WERI-Rb-1 (cell line): ENCODE measurements around the gene C20orf144.

Experiments
- DNase-seq: peaks from one replicate; pipeline ENCODE4 v3.0.0-alpha.2; 2020
- H3K27ac ChIP-seq: fragments of 250-450 bp; sonication (Bioruptor Pico); 2 replicates; pipeline ENCODE4 v1.5.1; 2020; ENCODE audit warnings: mild to moderate bottlenecking, moderate library complexity
- H3K27me3 ChIP-seq: fragments of 250-450 bp; sonication (Bioruptor Pico); 2 replicates; pipeline ENCODE4 v1.5.1; 2021; ENCODE audit warnings: mild to moderate bottlenecking, low read depth, moderate library complexity; ENCODE audit not compliant: insufficient read depth, severe bottlenecking
- H3K36me3 ChIP-seq: fragments of 250-450 bp; sonication (Bioruptor Pico); 2 replicates; pipeline ENCODE4 v1.5.1; 2020; ENCODE audit warnings: mild to moderate bottlenecking, moderate library complexity
- H3K4me3 ChIP-seq: 2 replicates; pipeline ENCODE4 v1.5.1; 2011; ENCODE audit warnings: low read depth, mild to moderate bottlenecking, control low read depth, low read length
- H3K9me3 ChIP-seq: fragments of 250-450 bp; sonication (Bioruptor Pico); 2 replicates; pipeline ENCODE4 v1.5.1; 2021; ENCODE audit warnings: mild to moderate bottlenecking, moderate library complexity; ENCODE audit not compliant: severe bottlenecking
- TF ChIP-seq, protein P1 (sequence below): IDR thresholded peaks from 2 replicates; pipeline ENCODE4 v1.5.1; 2011; ENCODE audit warnings: low read depth, mild to moderate bottlenecking, control low read depth, inconsistent platforms, low read length

The C20orf144 gene

DNA sequence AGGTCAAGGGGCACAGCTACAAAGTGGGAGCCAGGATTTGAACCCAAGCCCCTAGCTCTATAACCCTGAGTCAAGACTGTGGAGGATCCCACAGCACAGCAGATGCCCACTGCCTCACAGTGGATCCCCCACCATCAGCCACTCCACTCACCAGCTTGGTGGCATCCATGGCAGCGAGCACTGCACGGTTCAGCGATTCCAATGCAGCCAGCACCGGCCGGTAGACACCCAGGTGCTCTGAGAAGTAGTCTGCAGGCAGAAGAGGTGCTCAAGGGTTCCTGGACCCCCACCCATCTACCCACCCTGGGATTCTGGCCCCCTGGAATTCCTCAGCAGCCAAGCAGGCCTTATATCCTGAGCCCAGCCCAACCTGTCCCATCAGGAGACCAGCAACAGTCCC is 7.1 kb downstream of the C20orf144 start:
- TF ChIP-seq, protein P1, sequence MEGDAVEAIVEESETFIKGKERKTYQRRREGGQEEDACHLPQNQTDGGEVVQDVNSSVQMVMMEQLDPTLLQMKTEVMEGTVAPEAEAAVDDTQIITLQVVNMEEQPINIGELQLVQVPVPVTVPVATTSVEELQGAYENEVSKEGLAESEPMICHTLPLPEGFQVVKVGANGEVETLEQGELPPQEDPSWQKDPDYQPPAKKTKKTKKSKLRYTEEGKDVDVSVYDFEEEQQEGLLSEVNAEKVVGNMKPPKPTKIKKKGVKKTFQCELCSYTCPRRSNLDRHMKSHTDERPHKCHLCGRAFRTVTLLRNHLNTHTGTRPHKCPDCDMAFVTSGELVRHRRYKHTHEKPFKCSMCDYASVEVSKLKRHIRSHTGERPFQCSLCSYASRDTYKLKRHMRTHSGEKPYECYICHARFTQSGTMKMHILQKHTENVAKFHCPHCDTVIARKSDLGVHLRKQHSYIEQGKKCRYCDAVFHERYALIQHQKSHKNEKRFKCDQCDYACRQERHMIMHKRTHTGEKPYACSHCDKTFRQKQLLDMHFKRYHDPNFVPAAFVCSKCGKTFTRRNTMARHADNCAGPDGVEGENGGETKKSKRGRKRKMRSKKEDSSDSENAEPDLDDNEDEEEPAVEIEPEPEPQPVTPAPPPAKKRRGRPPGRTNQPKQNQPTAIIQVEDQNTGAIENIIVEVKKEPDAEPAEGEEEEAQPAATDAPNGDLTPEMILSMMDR: no peak
- no peak for DNase-seq
- Histone ChIP-seq H3K4me3 (no peak overlapping the region), H3K9me3 (no peaks in the 10 kb centered on the region), H3K36me3 (peaks cover 32% of the 10 kb centered on the region), H3K27ac (no peak overlapping the region), H3K27me3 (no peaks in the 10 kb centered on the region)

DNA sequence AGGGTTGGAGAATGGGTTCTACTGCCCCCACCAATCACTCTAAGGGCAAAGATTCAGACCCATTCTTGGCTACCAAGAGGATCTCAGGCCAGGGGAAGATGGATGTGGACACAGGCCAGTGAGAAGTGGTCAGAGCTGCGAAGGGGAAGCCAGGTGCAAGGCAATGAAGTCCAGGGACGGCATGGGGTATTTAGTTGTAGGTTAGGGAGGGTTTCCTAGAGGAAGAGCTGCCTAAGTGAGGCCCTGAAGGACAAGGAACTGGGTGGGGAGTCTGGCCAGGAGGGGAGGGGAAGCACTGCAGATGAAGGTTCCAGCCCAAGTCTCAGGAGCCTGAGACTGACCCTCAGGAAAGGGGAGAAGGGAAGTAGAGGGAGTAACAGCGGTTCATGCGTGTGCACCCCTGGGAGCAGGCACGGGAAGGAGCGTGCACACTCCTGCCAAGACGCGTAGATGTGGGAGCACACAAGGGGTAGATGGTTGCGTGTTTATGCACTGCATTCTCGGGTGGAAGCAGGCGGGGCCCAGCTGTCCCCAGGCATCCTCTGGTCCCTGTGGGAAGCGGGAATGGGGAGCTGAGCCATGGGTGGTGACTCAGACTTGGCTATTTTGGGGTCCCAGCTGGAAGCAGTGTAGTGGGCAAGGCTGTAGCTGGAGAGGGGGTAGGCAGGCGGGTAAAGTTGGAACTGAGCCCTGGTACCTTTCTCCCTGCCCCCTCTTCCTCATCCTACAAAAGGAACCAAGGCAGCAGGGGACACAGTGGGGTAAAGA is 7.9 kb downstream of the C20orf144 start:
- Histone ChIP-seq H3K4me3 (no peak overlapping the region), H3K27ac (no peak overlapping the region), H3K36me3 (peaks cover 32% of the 10 kb centered on the region), H3K27me3 (no peaks in the 10 kb centered on the region), H3K9me3 (no peaks in the 10 kb centered on the region)
- TF ChIP-seq, protein P1: no peak
- no peak for DNase-seq

DNA sequence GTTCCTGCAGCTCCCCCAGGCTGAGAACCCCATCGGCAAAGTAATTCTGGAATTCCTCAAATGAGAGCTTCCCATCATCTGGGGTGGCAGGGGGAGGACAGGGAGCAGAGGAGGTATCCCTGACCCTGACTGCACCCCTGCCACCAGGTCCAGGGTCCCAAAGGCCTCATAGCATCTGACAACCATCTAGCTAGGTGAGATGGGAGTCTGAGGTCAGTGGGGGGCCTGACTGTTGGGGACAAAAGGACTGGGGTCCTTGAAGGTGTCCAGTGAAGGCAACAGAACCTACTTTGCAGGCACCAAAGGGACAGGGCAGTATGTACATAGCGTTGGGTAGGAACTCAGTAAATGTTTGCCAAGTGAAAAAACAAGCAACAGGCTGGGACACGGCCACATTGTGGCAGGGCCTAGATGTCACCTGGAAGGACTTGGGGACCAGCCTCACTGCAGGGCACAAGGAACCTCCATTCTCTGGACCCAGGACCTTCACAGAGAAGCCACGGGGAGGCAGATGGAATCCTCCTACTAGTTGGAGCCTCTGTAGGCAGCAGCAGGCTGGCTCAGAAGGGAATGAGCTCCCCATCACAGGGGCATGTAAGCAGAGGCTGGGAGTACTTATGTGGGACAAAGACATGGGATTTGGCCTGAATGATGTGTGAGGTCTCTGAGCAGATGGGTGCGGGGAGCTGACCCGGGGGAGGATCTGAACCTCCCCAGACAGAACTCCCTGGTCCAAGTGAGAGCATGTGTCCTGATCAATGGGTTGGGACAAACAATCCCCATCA is 8.8 kb downstream of the C20orf144 start:
- H3K4me3 ChIP-seq: no peak overlapping the region
- H3K27me3 ChIP-seq: no peaks in the 10 kb centered on the region
- TF ChIP-seq, protein P1: no peak
- no peaks in the 10 kb centered on the region for H3K9me3 ChIP-seq
- no peak for DNase-seq
- no peak overlapping the region for H3K27ac ChIP-seq
- H3K36me3 ChIP-seq: peaks cover 34% of the 10 kb centered on the region

DNA sequence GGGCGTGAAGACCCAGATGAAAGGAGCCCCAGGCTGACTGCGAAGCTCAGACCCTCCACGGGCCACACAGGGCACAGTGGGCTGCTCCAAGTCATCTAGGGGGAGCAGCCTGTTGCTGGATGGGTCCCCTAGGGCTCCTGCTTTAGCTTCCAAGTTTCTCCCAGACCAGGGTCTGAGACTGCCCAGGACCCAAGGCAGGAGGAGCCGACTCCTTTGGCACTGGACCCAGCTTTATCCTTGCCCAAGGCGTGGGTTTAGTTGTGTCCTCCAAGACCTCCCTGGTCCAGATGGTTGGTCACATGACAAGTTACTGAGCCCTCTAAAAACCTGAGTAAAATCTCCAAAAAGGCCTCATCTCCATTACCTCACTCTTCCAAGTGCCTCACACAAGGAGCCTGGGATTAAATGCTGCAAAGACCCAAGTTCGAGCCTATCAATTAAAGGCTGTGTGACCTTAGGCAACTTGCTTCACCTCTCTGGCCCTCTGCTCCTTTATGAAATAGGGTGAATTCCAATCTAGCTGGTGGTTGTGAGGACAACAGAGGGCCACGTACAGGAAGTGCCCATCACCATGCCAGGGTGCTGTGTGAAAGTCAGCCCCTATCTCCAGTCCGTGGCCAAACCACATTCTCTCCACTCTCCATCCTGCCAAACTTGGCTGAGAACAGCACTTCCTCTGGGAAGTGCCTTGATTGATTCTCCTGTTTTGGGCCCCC is 9.6 kb downstream of the C20orf144 start:
- Histone ChIP-seq H3K27me3 (no peaks in the 10 kb centered on the region), H3K4me3 (no peak overlapping the region), H3K9me3 (no peaks in the 10 kb centered on the region), H3K36me3 (peaks cover 42% of the 10 kb centered on the region), H3K27ac (no peak overlapping the region)
- DNase-seq: no peak
- TF ChIP-seq, protein P1: no peak

DNA sequence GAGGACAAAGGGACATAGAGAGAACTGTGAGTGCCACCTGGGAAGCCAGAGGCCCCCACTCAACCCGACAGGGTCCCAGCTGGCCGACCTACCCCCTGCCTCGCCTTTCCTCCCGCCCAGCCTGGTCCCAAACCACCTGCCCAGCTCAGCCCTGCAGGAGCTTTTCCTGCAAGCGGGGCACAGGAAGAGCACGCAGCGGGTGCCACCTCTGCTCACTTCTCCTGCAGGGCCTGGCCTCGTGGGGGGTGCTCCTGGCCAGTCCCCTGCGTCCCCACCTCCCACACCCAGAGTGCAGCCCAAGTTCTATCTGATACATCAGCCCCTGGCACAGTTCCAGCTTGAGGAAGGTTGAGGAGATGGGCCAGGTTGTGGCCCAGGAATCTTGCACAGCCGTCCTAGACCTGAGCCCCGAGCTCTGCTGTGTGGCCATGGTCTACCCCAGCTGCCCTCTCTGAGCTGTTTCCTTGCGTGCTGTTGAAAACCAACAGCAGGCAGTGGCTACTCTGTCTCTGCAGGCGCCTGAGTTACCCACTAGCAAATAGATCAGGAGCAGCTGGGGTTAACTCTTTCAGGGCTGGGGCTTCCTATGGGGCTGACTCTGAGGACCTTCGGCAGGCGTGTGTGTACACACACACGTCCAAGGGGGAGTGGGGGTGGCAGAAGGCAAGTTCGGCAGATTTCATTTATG is 10.4 kb downstream of the C20orf144 start:
- Histone ChIP-seq H3K4me3 (peak overlapping the region; percentile 58), H3K36me3 (peaks cover 46% of the 10 kb centered on the region), H3K27ac (peak overlapping the region; percentile 91), H3K9me3 (no peaks in the 10 kb centered on the region), H3K27me3 (no peaks in the 10 kb centered on the region)
- peak; percentile 76 for DNase-seq
- TF ChIP-seq, protein P1: no peak
